ENCODE measurements around the gene PLVAP. TPM values are rescaled to one million over a fixed set of nuclear protein-coding genes. Genes with fewer than 3 reads are reported as not detected.

Gene PLVAP
- total RNA-seq, 4 donors from 2014 or later, result 11.5 to 45.1 (median 18.8) TPM

GRCh38 chr19:17326595-17326966 lies 50.6 kb downstream of the PLVAP start:
- Histone ChIP-seq H3K36me3 (peaks cover 0 to 3% of the 10 kb centered on the region in 2 donors), H3K27ac (no peak overlapping the region), H3K4me3 (no peak overlapping the region), H3K4me1 (no peaks in the 10 kb centered on the region), H3K27me3 (no peaks in the 10 kb centered on the region), H3K9me3 (no peaks in the 10 kb centered on the region)
- TF ChIP-seq POLR2A (IDR thresholded peaks at IDR 0.05) (no peak), CTCF (IDR thresholded peaks at IDR 0.05 in 4 of 5, conservative IDR thresholded peaks at IDR 0.05 in 1 of 5) (no peak)
- ATAC-seq (no peak), DNase-seq (no peak)
- intact Hi-C loops (cut with DNase I; ENCODE audit: low total_unique reads), result no loop called here
- in situ Hi-C loops (cut with MboI; ENCODE audit: low sequenced_read_pairs in 4 of 4), result no loop called here

DNA sequence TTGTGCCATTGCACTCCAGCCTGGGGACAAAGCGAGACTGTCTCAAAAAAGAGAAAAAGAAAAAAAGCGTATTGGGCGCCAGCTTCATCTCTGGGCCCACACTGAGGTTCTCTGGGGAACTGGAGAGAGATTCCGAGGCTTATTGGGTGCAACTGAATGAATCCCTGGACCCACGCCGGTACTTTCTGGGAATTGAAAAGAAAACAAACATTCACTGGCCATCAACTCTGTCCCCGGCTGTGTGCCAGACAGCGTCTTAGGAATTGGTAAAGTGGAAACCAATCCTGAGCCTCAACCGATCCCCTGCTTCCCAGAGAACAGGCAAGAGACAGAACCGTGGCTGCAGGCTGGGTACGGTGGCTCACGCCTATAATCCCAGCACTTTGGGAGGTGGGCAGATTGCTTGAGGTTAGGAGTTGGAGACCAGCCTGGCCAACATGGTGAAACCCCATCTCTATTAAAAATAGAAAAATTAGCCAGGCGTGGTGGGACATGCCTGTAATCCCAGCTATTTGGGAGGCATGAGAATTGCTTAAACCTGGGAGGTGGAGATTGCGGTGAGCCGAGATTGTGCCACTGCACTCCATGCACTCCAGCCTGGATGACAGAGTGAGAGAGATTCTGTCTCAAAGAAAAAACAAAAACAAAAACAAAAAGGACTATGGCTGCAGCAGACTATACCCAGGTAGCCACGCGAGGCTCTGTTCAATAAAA lies 51.1 kb downstream of the PLVAP start:
- no peak overlapping the region for H3K4me3 ChIP-seq
- DNase-seq, result no peak
- no peaks in the 10 kb centered on the region for H3K27me3 ChIP-seq
- no peaks in the 10 kb centered on the region for H3K9me3 ChIP-seq
- no peaks in the 10 kb centered on the region for H3K4me1 ChIP-seq
- H3K36me3 ChIP-seq, result peaks cover 0 to 7% of the 10 kb centered on the region in 2 donors
- ATAC-seq, result no peak
- intact Hi-C loops (cut with DNase I; ENCODE audit: low total_unique reads), result no loop called here
- TF ChIP-seq POLR2A (IDR thresholded peaks at IDR 0.05) (no peak), CTCF (IDR thresholded peaks at IDR 0.05 in 4 of 5, conservative IDR thresholded peaks at IDR 0.05 in 1 of 5) (no peak)
- in situ Hi-C loops (cut with MboI; ENCODE audit: low sequenced_read_pairs in 4 of 4), result no loop called here
- no peak overlapping the region for H3K27ac ChIP-seq

DNA sequence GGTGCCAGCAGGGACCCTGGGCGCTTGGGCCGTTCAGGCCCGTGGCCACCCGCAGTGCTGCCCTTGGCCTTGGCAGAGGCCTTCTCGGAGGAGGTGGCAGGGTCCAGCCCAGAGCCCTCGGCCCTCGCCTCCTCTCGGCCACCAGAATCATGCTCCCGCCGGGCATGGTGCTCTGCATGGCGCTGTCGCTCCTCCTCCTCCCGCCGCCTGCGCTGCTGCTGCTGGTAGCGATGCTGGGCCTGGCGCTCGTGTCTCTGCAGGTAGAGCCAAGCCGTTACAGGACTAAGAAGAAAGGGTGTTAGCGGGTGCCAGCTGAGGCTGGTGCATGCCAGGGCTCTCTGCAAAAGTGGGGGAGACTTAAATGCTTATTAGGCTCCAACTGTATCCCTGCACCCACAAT lies 52.0 kb downstream of the PLVAP start:
- Histone ChIP-seq H3K9me3 (no peaks in the 10 kb centered on the region), H3K27me3 (no peaks in the 10 kb centered on the region), H3K4me1 (no peaks in the 10 kb centered on the region), H3K27ac (no peak overlapping the region), H3K36me3 (peaks cover 0 to 14% of the 10 kb centered on the region in 2 donors), H3K4me3 (no peak overlapping the region)
- in situ Hi-C loops (cut with MboI; ENCODE audit: low sequenced_read_pairs in 4 of 4) (no loop called here), intact Hi-C loops (cut with DNase I; ENCODE audit: low total_unique reads) (no loop called here)
- TF ChIP-seq CTCF (IDR thresholded peaks at IDR 0.05 in 4 of 5, conservative IDR thresholded peaks at IDR 0.05 in 1 of 5) (no peak), POLR2A (IDR thresholded peaks at IDR 0.05) (no peak)
- DNase-seq, result no peak
- ATAC-seq, result no peak

GRCh38 chr19:17324357-17325114 lies 52.6 kb downstream of the PLVAP start:
- Histone ChIP-seq H3K27me3 (no peaks in the 10 kb centered on the region), H3K9me3 (no peaks in the 10 kb centered on the region), H3K27ac (no peak overlapping the region), H3K4me3 (no peak overlapping the region), H3K36me3 (peaks cover 0 to 20% of the 10 kb centered on the region in 2 donors), H3K4me1 (no peaks in the 10 kb centered on the region)
- in situ Hi-C loops (cut with MboI; ENCODE audit: low sequenced_read_pairs in 4 of 4), result no loop called here
- ATAC-seq (no peak), DNase-seq (no peak)
- TF ChIP-seq CTCF (IDR thresholded peaks at IDR 0.05 in 4 of 5, conservative IDR thresholded peaks at IDR 0.05 in 1 of 5) (no peak), POLR2A (IDR thresholded peaks at IDR 0.05) (no peak)
- intact Hi-C loops (cut with DNase I; ENCODE audit: low total_unique reads), result no loop called here
